ENCODE results near the gene PRKAG2. TPM values are rescaled to one million over a fixed set of nuclear protein-coding genes. Genes with fewer than 3 reads are reported as not detected.

The PRKAG2 gene
- total RNA-seq, 1 experiment from 2014 or later, result 28.2 TPM

DNA sequence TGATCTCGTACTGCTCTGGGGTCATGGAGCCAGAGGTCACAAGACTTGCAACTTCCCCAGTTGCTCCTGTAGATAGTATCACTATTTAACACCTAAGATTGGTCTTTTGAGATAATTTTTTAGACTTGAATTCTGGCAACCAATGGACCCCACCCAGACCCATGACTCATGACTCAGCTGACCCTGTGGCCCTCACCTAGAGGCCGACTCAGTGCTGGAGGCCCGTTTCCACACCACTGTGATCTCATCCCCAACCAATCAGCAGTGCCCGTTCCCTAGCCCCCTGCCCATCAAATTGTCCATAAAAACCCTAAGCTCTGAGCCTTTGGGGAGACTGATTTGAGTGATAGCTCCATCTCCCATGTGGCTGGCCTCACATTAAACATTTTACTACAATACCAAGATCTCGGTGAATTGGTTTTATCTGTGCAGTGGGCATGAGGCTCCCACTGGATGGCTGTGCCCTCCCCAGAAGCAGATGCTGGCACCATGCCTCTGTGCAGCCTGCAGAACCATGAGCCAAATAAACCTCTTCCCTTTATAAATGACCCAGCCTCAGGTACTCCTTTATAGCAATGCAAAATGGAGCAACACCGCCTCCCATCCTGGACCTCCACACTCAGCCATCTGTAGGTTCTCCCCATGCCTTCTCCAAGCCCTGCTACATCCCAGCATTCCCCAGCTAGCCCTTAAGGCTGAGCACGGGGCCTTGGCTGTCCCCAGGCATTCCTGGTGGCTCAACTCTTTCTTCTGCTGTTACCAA, 98.8 kb downstream of the PRKAG2 start:
- Histone ChIP-seq H3K27ac (no peak overlapping the region), H3K9me3 (replicated peaks) (no peaks in the 10 kb centered on the region; the same call in 1 of the 2 replicates), H3K4me1 (replicated peaks) (peaks cover 7% of the 10 kb centered on the region), H3K4me3 (no peak overlapping the region), H3K36me3 (no peaks in the 10 kb centered on the region), H3K27me3 (replicated peaks) (no peaks in the 10 kb centered on the region)
- no peak for DNase-seq (ENCODE audit: low read depth in 1 of 2, low spot score in 2 of 2)

- no peak overlapping the region for H3K4me3 ChIP-seq
- H3K27ac ChIP-seq, result no peak overlapping the region
- H3K36me3 ChIP-seq, result no peaks in the 10 kb centered on the region
- H3K4me1 ChIP-seq (replicated peaks), result peaks cover 1% of the 10 kb centered on the region
- 0 out of 2 replicates have a peak, but pooled peaks cover 2% of the 10 kb centered on the region for H3K27me3 ChIP-seq (replicated peaks)
- no peaks in the 10 kb centered on the region; the same call in 1 of the 2 replicates for H3K9me3 ChIP-seq (replicated peaks)
- no peak for DNase-seq (ENCODE audit: low read depth in 1 of 2, low spot score in 2 of 2)
These were observed 99.4 kb downstream of the PRKAG2 start for GRCh38 chr7:151777495-151777880.

DNA sequence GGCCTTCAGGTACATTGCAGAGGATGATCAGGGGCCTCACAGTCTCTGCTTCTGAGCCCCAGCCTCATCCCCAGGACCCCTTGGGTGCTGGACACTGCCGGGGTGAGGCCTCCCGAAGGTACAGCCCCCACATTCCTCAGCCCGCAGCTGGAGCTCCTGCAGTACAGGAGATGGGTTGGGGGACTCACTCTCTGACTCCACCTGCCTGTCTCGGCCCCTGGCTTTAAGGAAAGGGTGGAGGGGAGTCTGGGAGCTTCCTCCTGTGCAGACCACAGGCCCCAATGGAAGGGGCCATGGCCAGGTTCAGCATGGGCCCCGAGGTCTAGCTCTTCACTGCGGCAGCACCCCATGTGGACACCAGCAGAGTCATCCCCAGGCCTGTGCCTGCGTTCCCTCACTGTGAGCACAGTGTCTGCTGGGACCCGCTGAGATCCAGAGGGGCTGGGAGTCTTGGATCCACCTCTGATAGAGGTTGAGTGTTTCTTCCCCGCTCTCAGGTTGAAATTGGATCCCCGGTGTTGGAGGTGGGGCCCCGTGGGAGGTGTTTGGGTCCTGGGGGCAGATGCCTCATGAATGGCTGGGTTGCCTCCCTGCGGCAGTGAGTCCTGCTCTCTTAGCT, 99.9 kb downstream of the PRKAG2 start:
- H3K36me3 ChIP-seq, result no peaks in the 10 kb centered on the region
- H3K27me3 ChIP-seq (replicated peaks), result 0 out of 2 replicates have a peak, but pooled peaks cover 7% of the 10 kb centered on the region
- H3K9me3 ChIP-seq (replicated peaks), result no peaks in the 10 kb centered on the region; the same call in 1 of the 2 replicates
- no peak overlapping the region for H3K4me3 ChIP-seq
- no peaks in the 10 kb centered on the region for H3K4me1 ChIP-seq (replicated peaks)
- H3K27ac ChIP-seq, result no peak overlapping the region
- no peak for DNase-seq (ENCODE audit: low read depth in 1 of 2, low spot score in 2 of 2)

- H3K27me3 ChIP-seq (replicated peaks), result 0 out of 2 replicates have a peak, but pooled peaks cover 7% of the 10 kb centered on the region
- H3K4me1 ChIP-seq (replicated peaks), result no peaks in the 10 kb centered on the region
- no peaks in the 10 kb centered on the region; the same call in 1 of the 2 replicates for H3K9me3 ChIP-seq (replicated peaks)
- DNase-seq (ENCODE audit: low read depth in 1 of 2, low spot score in 2 of 2), result no peak
- H3K4me3 ChIP-seq, result no peak overlapping the region
- H3K36me3 ChIP-seq, result no peaks in the 10 kb centered on the region
- no peak overlapping the region for H3K27ac ChIP-seq
These were observed 100.5 kb downstream of the PRKAG2 start for GRCh38 chr7:151776446-151776845.

DNA sequence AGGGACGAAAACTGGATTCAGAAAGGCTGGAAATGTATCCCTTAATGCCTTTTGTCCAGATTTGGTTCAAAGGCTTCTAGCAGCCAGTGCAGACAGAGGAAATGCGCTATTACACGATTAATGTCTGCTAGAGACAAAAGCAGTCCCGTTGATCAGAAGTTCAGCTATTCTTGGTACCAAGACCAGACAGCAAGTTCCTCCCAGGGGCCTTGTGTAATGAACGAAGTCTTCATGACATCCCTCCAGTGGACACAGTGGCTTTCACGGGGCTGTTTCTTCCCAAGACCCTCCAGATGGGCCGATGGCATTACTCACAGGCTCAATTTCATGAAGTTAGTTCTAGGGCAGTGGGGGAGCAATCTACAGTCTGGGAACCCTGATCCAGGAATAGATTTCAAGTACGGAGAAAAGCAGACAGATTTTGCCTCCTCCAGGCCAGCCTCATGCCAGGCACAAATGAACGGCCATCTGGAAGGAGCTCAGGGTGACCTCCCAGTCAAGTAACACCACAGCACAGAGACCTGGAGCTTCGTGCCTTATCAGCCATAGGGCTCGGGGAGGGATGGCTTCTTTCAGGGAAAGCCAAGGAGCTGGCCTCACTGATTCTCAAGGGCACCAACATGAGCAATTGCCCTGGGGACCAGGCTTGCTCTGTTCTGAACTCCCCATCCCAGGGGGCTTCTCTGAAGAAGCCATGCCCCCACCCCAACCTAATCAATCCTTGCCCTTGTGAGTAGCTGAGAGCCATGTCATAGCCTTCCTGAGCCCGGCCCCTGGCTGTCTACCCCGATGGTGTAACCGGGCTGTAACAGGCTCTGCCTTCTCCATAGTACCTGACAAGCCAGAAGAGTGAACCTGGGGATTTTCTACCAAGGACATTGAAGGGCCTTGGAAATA, 101.1 kb downstream of the PRKAG2 start:
- no peak overlapping the region for H3K4me3 ChIP-seq
- H3K27ac ChIP-seq, result no peak overlapping the region
- no peaks in the 10 kb centered on the region for H3K36me3 ChIP-seq
- H3K4me1 ChIP-seq (replicated peaks), result no peaks in the 10 kb centered on the region
- no peaks in the 10 kb centered on the region; the same call in 1 of the 2 replicates for H3K9me3 ChIP-seq (replicated peaks)
- no peak for DNase-seq (ENCODE audit: low read depth in 1 of 2, low spot score in 2 of 2)
- H3K27me3 ChIP-seq (replicated peaks), result 0 out of 2 replicates have a peak, but pooled peaks cover 7% of the 10 kb centered on the region

DNA sequence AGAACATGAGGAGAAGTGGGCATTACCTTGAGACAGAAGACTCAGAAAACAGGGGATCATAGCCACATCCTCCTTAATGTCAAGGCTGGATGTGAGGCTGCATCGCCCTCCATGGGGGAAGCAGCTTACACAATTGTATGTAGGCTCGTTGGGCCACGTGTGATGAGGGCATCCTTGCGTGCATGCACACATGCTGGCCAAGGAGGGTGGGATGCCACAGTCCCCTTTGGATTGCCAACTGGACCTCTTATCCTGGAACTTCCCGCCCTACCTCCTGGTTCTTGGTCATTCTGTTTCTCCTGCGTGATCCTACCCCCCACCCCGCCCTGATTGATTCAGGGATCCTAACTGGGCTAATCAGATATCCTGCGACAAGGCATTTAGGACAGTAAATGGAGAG, 102.0 kb downstream of the PRKAG2 start:
- no peak for DNase-seq (ENCODE audit: low read depth in 1 of 2, low spot score in 2 of 2)
- H3K4me3 ChIP-seq, result no peak overlapping the region

GRCh38 chr7:151773797-151774196, 103.1 kb downstream of the PRKAG2 start:
- Histone ChIP-seq H3K36me3 (no peaks in the 10 kb centered on the region), H3K4me3 (no peak overlapping the region), H3K4me1 (replicated peaks) (no peaks in the 10 kb centered on the region), H3K27ac (no peak overlapping the region), H3K9me3 (replicated peaks) (no peaks in the 10 kb centered on the region; the same call in 1 of the 2 replicates), H3K27me3 (replicated peaks) (0 out of 2 replicates have a peak, but pooled peaks cover 7% of the 10 kb centered on the region)
- no peak for DNase-seq (ENCODE audit: low read depth in 1 of 2, low spot score in 2 of 2)

More for the DNA sequence above, 102.0 kb downstream of the PRKAG2 start:
- no peaks in the 10 kb centered on the region for H3K36me3 ChIP-seq
- H3K27me3 ChIP-seq (replicated peaks), result 0 out of 2 replicates have a peak, but pooled peaks cover 7% of the 10 kb centered on the region
- H3K9me3 ChIP-seq (replicated peaks), result no peaks in the 10 kb centered on the region; the same call in 1 of the 2 replicates
- no peak overlapping the region for H3K27ac ChIP-seq
- no peaks in the 10 kb centered on the region for H3K4me1 ChIP-seq (replicated peaks)

- DNase-seq (ENCODE audit: low read depth in 1 of 2, low spot score in 2 of 2), result no peak
- H3K27me3 ChIP-seq (replicated peaks), result 0 out of 2 replicates have a peak, but pooled peaks cover 7% of the 10 kb centered on the region
- H3K9me3 ChIP-seq (replicated peaks), result no peaks in the 10 kb centered on the region
- no peaks in the 10 kb centered on the region for H3K4me1 ChIP-seq (replicated peaks)
- H3K27ac ChIP-seq, result no peak overlapping the region
- H3K36me3 ChIP-seq, result no peaks in the 10 kb centered on the region
- no peak overlapping the region for H3K4me3 ChIP-seq
These were observed 106.7 kb downstream of the PRKAG2 start for GRCh38 chr7:151770232-151770631.

GRCh38 chr7:151769188-151769821, 107.6 kb downstream of the PRKAG2 start:
- Histone ChIP-seq H3K27ac (no peak overlapping the region), H3K36me3 (no peaks in the 10 kb centered on the region), H3K9me3 (replicated peaks) (no peaks in the 10 kb centered on the region), H3K4me3 (no peak overlapping the region), H3K4me1 (replicated peaks) (no peaks in the 10 kb centered on the region), H3K27me3 (replicated peaks) (0 out of 2 replicates have a peak, but pooled peaks cover 7% of the 10 kb centered on the region)
- DNase-seq (ENCODE audit: low read depth in 1 of 2, low spot score in 2 of 2), result no peak

- H3K36me3 ChIP-seq, result no peaks in the 10 kb centered on the region
- no peaks in the 10 kb centered on the region for H3K4me1 ChIP-seq (replicated peaks)
- DNase-seq (ENCODE audit: low read depth in 1 of 2, low spot score in 2 of 2), result no peak
- H3K27me3 ChIP-seq (replicated peaks), result 0 out of 2 replicates have a peak, but pooled peaks cover 7% of the 10 kb centered on the region
- H3K9me3 ChIP-seq (replicated peaks), result no peaks in the 10 kb centered on the region
- no peak overlapping the region for H3K27ac ChIP-seq
- no peak overlapping the region for H3K4me3 ChIP-seq
These were observed 108.1 kb downstream of the PRKAG2 start for GRCh38 chr7:151768805-151769187.

DNA sequence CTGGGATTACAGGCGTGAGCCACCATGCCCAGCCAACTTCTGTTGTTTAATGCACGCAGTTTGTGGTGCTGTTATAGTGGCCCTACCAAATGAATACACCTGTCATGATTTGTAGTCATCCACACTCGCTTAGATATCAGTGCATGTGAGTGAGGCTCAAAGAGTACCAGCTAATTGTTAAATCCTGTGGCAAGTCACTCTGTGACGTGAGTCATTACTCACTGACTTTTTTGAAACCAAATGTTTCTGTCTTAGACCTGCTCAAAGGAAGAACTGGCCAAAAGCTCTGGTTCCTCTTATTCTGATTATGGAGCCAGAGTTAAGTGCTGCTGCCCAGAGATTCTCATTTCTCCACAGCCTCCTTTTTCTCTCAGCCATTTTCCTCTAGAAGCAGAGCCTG, 109.4 kb downstream of the PRKAG2 start:
- no peak for DNase-seq (ENCODE audit: low read depth in 1 of 2, low spot score in 2 of 2)
- 0 out of 2 replicates have a peak, but pooled peaks cover 6% of the 10 kb centered on the region for H3K27me3 ChIP-seq (replicated peaks)
- no peaks in the 10 kb centered on the region for H3K36me3 ChIP-seq
- H3K4me1 ChIP-seq (replicated peaks), result no peaks in the 10 kb centered on the region
- H3K9me3 ChIP-seq (replicated peaks), result no peaks in the 10 kb centered on the region
- no peak overlapping the region for H3K27ac ChIP-seq
- H3K4me3 ChIP-seq, result no peak overlapping the region

- peaks cover 3% of the 10 kb centered on the region for H3K4me1 ChIP-seq (replicated peaks)
- no peak overlapping the region for H3K4me3 ChIP-seq
- H3K27me3 ChIP-seq (replicated peaks), result no peaks in the 10 kb centered on the region
- no peak for DNase-seq (ENCODE audit: low read depth in 1 of 2, low spot score in 2 of 2)
- no peaks in the 10 kb centered on the region for H3K36me3 ChIP-seq
- no peak overlapping the region for H3K27ac ChIP-seq
- H3K9me3 ChIP-seq (replicated peaks), result no peaks in the 10 kb centered on the region
These were observed 112.6 kb downstream of the PRKAG2 start for GRCh38 chr7:151764056-151764920.
